ENCODE results near the gene GPR141. TPM values are rescaled to one million over a fixed set of nuclear protein-coding genes. Genes with fewer than 3 reads are reported as not detected.

GPR141 gene
- polyA plus RNA-seq, 3 donors, result 25.4 to 26.6 (median 25.5) TPM

DNA sequence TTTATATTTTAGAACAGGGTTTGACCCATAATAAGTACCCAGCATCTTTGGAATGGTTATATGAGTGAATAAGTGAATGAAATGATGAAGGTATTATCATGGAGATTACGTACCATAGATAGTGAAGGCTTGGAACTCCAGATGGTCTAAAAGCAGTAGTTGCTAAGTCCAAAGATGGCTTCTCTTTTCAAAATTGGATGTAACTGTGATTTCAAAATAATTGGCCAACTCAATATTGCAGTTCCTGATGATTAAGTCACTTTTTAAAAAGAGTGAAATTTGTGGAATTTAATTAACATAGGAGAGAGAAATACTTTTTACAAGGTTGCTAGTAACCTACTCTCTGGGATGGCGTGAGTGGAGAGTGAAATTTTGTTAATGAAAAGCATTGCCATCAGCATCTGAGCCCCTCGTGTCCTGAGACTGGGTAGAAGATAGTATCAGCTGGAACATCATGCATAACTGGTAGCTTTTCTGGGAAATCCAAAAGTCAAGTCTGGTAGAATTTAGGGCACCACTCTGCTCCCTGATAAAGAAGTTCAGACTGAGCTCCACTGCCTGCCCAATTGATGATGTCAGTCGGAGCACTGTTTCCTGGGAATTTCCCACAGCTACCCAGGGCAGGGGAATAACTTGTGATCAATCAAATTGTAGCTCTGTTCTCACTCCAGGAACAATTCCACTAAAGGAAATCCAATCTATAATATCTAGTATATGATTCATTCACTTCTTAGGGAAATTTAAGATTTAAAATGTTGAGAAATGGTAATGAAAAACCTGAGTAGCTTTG is 3.2 kb downstream of the GPR141 start:
- H3K36me3 Mint-ChIP-seq, result peaks cover 4 to 23% of the 10 kb centered on the region in 2 donors
- H3K4me1 Mint-ChIP-seq, result peaks cover 74% of the 10 kb centered on the region
- H3K9me3 Mint-ChIP-seq, result no peaks in the 10 kb centered on the region
- H3K4me1 ChIP-seq (ENCODE audit: control insufficient read depth in 1 of 2, insufficient read depth in 2 of 2, low read length in 2 of 2), result peaks cover 64 to 95% of the 10 kb centered on the region in 2 donors
- peak overlapping the region; percentile 66 to 79 for H3K4me3 Mint-ChIP-seq
- H3K27me3 Mint-ChIP-seq (ENCODE audit: low read depth in 3 of 3), result no peaks in the 10 kb centered on the region
- peaks cover 2 to 7% of the 10 kb centered on the region in 2 donors for H3K36me3 ChIP-seq (replicated peaks in 1 of 2; ENCODE audit: control insufficient read depth in 1 of 2, insufficient read depth in 2 of 2, low read length in 2 of 2)
- H2AFZ ChIP-seq (ENCODE audit: insufficient read depth, low read depth, low read length, poor library complexity, severe bottlenecking), result no peak overlapping the region
- H3K4me3 ChIP-seq (replicated peaks in 1 of 3; ENCODE audit: low read depth in 2 of 3, low read length in 3 of 3), result peak overlapping the region; percentile 48 to 94 (median 84)
- no peak overlapping the region for H3K9ac ChIP-seq (ENCODE audit: insufficient read depth, low read length, poor library complexity, severe bottlenecking)
- no peaks in the 10 kb centered on the region for H3K27me3 ChIP-seq (ENCODE audit: control insufficient read depth in 2 of 2, insufficient read depth in 2 of 2, low read length in 2 of 2)
- H3K9me3 ChIP-seq (replicated peaks in 1 of 2; ENCODE audit: control insufficient read depth in 1 of 2, insufficient read depth in 1 of 2, low read length in 2 of 2), result no peaks in the 10 kb centered on the region
- TF ChIP-seq, protein P1, sequence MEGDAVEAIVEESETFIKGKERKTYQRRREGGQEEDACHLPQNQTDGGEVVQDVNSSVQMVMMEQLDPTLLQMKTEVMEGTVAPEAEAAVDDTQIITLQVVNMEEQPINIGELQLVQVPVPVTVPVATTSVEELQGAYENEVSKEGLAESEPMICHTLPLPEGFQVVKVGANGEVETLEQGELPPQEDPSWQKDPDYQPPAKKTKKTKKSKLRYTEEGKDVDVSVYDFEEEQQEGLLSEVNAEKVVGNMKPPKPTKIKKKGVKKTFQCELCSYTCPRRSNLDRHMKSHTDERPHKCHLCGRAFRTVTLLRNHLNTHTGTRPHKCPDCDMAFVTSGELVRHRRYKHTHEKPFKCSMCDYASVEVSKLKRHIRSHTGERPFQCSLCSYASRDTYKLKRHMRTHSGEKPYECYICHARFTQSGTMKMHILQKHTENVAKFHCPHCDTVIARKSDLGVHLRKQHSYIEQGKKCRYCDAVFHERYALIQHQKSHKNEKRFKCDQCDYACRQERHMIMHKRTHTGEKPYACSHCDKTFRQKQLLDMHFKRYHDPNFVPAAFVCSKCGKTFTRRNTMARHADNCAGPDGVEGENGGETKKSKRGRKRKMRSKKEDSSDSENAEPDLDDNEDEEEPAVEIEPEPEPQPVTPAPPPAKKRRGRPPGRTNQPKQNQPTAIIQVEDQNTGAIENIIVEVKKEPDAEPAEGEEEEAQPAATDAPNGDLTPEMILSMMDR (IDR thresholded peaks at IDR 0.05), result no peak
- peak; percentile 33 to 77 (median 76) for DNase-seq
- intact Hi-C loops (cut with micrococcal nuclease), result no loop called here
- no peaks in the 10 kb centered on the region for H4K20me1 ChIP-seq (ENCODE audit: insufficient read depth, low read length)
- peak overlapping the region; percentile 65 to 90 for H3K27ac ChIP-seq (ENCODE audit: low read depth in 1 of 2, low read length in 2 of 2)
- WGBS (ENCODE audit: insufficient coverage), result 59% methylated on average over 2 of the region's 4 CpGs
- H3K27ac Mint-ChIP-seq, result peak overlapping the region; percentile 77 to 93 (median 81)
- H3K4me2 ChIP-seq (replicated peaks; ENCODE audit: extremely low read depth, low read length, poor library complexity, severe bottlenecking), result peak overlapping the region; percentile 82
- H3K79me2 ChIP-seq (ENCODE audit: insufficient read depth, low read length), result peaks cover 91% of the 10 kb centered on the region

DNA sequence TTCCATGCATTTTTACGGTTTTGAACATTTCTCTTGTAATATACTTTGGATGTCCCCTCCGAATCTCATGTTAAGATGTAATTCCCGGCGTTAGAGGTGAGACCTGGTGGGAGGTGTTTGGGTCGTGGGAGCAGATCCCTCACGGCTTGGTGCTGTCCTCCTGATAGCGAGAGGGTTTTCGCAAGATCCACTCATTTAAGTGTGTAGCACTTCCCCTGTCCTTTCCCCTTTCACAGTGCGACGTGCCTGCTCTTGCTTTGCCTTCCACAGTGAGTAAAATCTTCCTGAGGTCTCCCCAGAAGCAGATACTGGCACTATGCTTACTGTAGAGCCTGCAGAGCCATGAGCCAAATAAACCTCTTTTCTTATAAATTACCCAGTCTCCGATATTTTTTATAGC is 6.6 kb downstream of the GPR141 start:
- H3K36me3 ChIP-seq (replicated peaks in 1 of 2; ENCODE audit: control insufficient read depth in 1 of 2, insufficient read depth in 2 of 2, low read length in 2 of 2), result peaks cover 2 to 7% of the 10 kb centered on the region in 2 donors
- H3K4me1 Mint-ChIP-seq, result peaks cover 84% of the 10 kb centered on the region
- H3K79me2 ChIP-seq (ENCODE audit: insufficient read depth, low read length), result peaks cover 100% of the 10 kb centered on the region
- H3K27ac Mint-ChIP-seq, result peak overlapping the region; percentile 94 to 99 (median 98)
- H4K20me1 ChIP-seq (ENCODE audit: insufficient read depth, low read length), result no peaks in the 10 kb centered on the region
- H3K4me1 ChIP-seq (ENCODE audit: control insufficient read depth in 1 of 2, insufficient read depth in 2 of 2, low read length in 2 of 2), result peaks cover 67 to 94% of the 10 kb centered on the region in 2 donors
- peak overlapping the region; percentile 63 for H3K9ac ChIP-seq (ENCODE audit: insufficient read depth, low read length, poor library complexity, severe bottlenecking)
- DNase-seq, result peak; percentile 54 to 80 (median 74)
- TF ChIP-seq, protein P1 (IDR thresholded peaks at IDR 0.05), result no peak
- peak overlapping the region; percentile 85 to 92 for H3K4me3 Mint-ChIP-seq
- H3K27ac ChIP-seq (ENCODE audit: low read depth in 1 of 2, low read length in 2 of 2), result peak overlapping the region; percentile 71 to 94
- peaks cover 0 to 5% (median 0%) of the 10 kb centered on the region in 7 donors for H3K9me3 Mint-ChIP-seq
- H3K36me3 Mint-ChIP-seq, result peaks cover 13 to 32% of the 10 kb centered on the region in 2 donors
- H3K27me3 ChIP-seq (ENCODE audit: control insufficient read depth in 2 of 2, insufficient read depth in 2 of 2, low read length in 2 of 2), result no peaks in the 10 kb centered on the region
- no peaks in the 10 kb centered on the region for H3K9me3 ChIP-seq (replicated peaks in 1 of 2; ENCODE audit: control insufficient read depth in 1 of 2, insufficient read depth in 1 of 2, low read length in 2 of 2)
- no peaks in the 10 kb centered on the region for H3K27me3 Mint-ChIP-seq (ENCODE audit: low read depth in 3 of 3)
- intact Hi-C loops (cut with micrococcal nuclease), result no loop called here
- WGBS (ENCODE audit: insufficient coverage), result 0% methylated on average over 3 of the region's 11 CpGs
- peak overlapping the region; percentile 22 for H2AFZ ChIP-seq (ENCODE audit: insufficient read depth, low read depth, low read length, poor library complexity, severe bottlenecking)
- peak overlapping the region; percentile 77 for H3K4me2 ChIP-seq (replicated peaks; ENCODE audit: extremely low read depth, low read length, poor library complexity, severe bottlenecking)
- peak overlapping the region; percentile 40 to 96 (median 80) for H3K4me3 ChIP-seq (replicated peaks in 1 of 3; ENCODE audit: low read depth in 2 of 3, low read length in 3 of 3)
